Thyroid gland (tissue), 4 donors: ENCODE data around the gene ARHGAP4.

ENCODE experiments used
- CTCF ChIP-seq, 6 experiments: fragments of 200-600 bp in 3 of 6; fragments of 450-650 bp in 3 of 6; sonication (generic) in 3 of 6; IDR thresholded peaks; one replicate each; pipeline ENCODE4 v1.5.1; 2016 to 2019; ENCODE audit warnings: antibody characterized with exemption in 6 of 6, mild to moderate bottlenecking in 2 of 6, inconsistent platforms in 1 of 6, moderate library complexity in 1 of 6
- POLR2A ChIP-seq, 2 donors: fragments of 450-650 bp; IDR thresholded peaks; one replicate each; pipeline ENCODE4 v1.6.1; 2017; ENCODE audit warnings: antibody characterized with exemption in 2 of 2, mild to moderate bottlenecking in 2 of 2, moderate library complexity in 1 of 2

DNA sequence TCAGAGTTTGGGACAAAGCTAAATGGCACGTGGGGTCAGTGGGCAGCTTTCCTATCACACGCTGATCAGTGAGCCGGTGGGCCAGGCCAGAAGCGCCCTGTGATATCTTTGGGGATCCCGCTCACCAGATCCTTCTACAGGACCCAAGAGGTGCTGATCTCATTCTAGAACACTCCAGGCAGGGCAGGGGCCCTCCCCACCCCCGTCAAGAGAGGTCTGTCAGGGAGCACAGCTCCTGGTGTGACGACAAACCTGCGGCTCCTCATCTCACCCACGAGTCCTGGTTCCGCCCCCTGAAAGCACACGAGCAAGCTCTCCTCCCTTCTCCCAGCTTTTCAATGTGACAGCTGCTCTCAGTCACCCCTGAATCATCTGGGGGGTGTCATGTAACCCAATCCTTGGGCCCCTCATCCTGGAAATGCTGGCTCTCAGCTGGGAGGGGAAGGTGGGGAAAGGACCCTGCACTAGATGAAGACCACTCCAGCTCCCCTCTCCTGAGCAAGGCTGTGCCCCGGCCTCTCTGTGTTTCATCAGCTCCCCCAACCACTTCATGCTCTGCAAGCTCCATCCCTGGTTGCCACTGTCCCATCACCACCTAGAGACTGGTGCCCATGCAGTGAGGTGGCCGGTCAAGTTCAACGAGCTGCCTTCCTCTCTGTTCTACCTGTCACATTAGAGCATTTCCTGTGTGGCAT, 40.9 kb upstream of the ARHGAP4 start:
- TF ChIP-seq CTCF (IDR thresholded peaks at IDR 0.05), result no peak
- no peak for TF ChIP-seq POLR2A (IDR thresholded peaks at IDR 0.05)
